Natural killer cell (primary cell): Measurements from ENCODE around the gene PUS1. TPM values are rescaled to one million over a fixed set of nuclear protein-coding genes. Genes with fewer than 3 reads are reported as not detected.
"Not testable (repeated sequence)": the region's sequence is repeated elsewhere in the genome, so short reads cannot be mapped to it uniquely, and the experiment has no call there.

ENCODE experiments used
- ATAC-seq, 3 donors: fragments of 150-1000 bp in 2 of 3; fragments of 200-7000 bp in 1 of 3; cut with Tn5 transposase; 1 replicate in 1 of 3; 2 replicates in 2 of 3; pipeline ENCODE4 v1.10.0; 2021; ENCODE audit warnings: mild to moderate bottlenecking in 2 of 3, moderate library complexity in 2 of 3
- DNase-seq, 2 donors: peaks; one replicate each; pipeline versions ENCODE4 v3.0.0 to v3.0.0-alpha.2; 2013 to 2021; ENCODE audit warnings: mixed read lengths in 1 of 2
- H3K27ac ChIP-seq: one replicate; pipeline ENCODE4 v1.5.1; 2013; ENCODE audit warnings: mild to moderate bottlenecking, low read length
- H3K27me3 ChIP-seq: one replicate; pipeline ENCODE4 v1.6.1; 2013; ENCODE audit warnings: low read length; ENCODE audit not compliant: control insufficient read depth, insufficient read depth
- H3K36me3 ChIP-seq: one replicate; pipeline ENCODE4 v1.6.1; 2013; ENCODE audit warnings: low read length; ENCODE audit not compliant: control insufficient read depth, insufficient read depth
- H3K4me1 ChIP-seq: one replicate; pipeline ENCODE4 v1.6.1; 2013; ENCODE audit warnings: low read length; ENCODE audit not compliant: control insufficient read depth, insufficient read depth
- H3K4me3 ChIP-seq: one replicate; pipeline ENCODE4 v1.5.1; 2013; ENCODE audit warnings: low read length
- H3K9me3 ChIP-seq: one replicate; pipeline ENCODE4 v1.6.1; 2013; ENCODE audit warnings: low read length; ENCODE audit not compliant: control insufficient read depth, insufficient read depth
- H3K27ac Mint-ChIP-seq, 2 donors: one replicate each; pipeline ENCODE4 v1.8.0; 2022; ENCODE audit warnings: mild to moderate bottlenecking in 2 of 2, mixed read lengths in 2 of 2, moderate library complexity in 1 of 2
- H3K27me3 Mint-ChIP-seq, 2 donors: one replicate each; pipeline ENCODE4 v1.8.0; 2022; ENCODE audit warnings: low read depth in 2 of 2, mixed read lengths in 2 of 2
- H3K36me3 Mint-ChIP-seq: one replicate; pipeline ENCODE4 v1.8.0; 2022; ENCODE audit warnings: mixed read lengths
- H3K4me1 Mint-ChIP-seq, 2 donors: one replicate each; pipeline ENCODE4 v1.8.0; 2022; ENCODE audit warnings: mixed read lengths in 2 of 2
- H3K4me3 Mint-ChIP-seq: one replicate; pipeline ENCODE4 v1.8.0; 2022; ENCODE audit warnings: mild to moderate bottlenecking, moderate library complexity, mixed read lengths
- H3K9me3 Mint-ChIP-seq, 2 donors: one replicate each; pipeline ENCODE4 v1.8.0; 2022; ENCODE audit warnings: mixed read lengths in 2 of 2
- WGBS: methylation state at CpG from one replicate; pipeline ENCODE4 v1.1.7; 2013; ENCODE audit warnings: missing lambda C conversion rate; ENCODE audit not compliant: insufficient coverage; 5-methylcytosine and 5-hydroxymethylcytosine counted together
- intact Hi-C: fragments of 100-400 bp; cut with micrococcal nuclease; formaldehyde crosslinking; loops from one replicate; pipeline ENCODE4 v1.14.2; 2022
- total RNA-seq, 4 donors: library from RNA; stranded (reverse); fragments of 120-200 nt in 1 of 4; gene quantifications; one replicate each; pipeline versions ENCODE4 v1.2.3 to v1.2.4, GENCODE V29; 2013 to 2022
- TF ChIP-seq, protein P1 (sequence below): fragments of 200-600 bp; IDR thresholded peaks from one replicate; pipeline ENCODE4 v1.8.0; 2022; ENCODE audit warnings: antibody characterized with exemption

The PUS1 gene
- total RNA-seq, 3 donors from 2014 or later (not counting 1 experiment from before 2014, with no cell fraction given), result 16.9 to 21.9 (median 20.6) TPM

DNA sequence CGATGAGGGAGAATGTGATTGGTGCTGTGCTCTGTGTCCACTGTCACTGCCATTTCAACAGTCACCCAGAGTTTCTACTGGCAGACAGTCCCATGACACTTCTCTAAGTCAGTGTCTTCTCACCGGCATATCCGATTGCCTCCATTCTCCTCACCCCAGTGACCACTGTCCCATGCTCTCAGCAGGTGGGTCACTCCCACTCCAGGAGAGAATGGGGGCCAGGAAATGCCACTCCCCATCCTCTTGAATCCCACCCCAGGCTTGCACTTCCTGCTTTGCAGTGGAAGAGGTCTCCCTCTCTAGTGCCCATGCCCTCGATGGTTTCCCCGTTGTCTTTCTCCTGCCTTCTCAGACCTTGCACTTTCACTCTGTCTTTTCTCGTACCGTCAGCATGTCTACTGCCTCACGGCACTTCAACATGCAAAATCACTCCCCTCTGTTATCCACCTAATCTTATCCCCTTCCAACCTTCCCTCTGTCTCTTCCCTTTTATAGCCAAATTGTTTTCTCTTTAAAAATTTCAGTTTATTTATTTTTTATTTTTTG, 18.5 kb downstream of the PUS1 start:
- no peaks in the 10 kb centered on the region for H3K27me3 ChIP-seq
- peak overlapping the region; percentile 41 for H3K4me3 Mint-ChIP-seq

DNA sequence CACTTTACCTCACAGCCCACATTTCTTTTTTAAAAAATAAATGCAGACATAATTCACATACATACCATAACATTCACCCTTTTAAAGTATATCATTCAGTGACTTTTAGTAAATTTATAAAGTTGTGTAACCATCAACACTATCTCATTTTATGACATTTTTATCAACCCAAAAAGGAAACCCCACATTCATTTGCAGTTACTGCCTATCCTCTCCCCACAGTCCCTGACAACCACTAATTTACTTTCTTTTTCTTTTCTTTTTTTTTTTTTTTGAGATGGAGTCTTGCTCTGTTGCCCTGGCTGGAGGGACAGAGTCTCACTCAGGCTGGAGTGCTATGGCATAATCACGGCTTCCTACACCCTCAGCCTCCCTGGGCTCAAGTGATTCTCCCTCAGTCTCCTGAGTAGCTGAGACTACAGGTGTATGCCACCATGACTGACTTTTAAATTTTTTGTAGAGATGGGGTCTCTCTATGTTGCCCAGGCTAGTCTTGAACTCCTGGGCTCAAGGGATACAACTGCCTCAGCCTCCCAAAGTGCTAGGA, 19.2 kb downstream of the PUS1 start:
- Histone ChIP-seq H3K4me3 (no peak overlapping the region), H3K9me3 (no peaks in the 10 kb centered on the region), H3K27ac (peak overlapping the region; percentile 30), H3K27me3 (no peaks in the 10 kb centered on the region), H3K4me1 (peaks cover 40% of the 10 kb centered on the region), H3K36me3 (peaks cover 1% of the 10 kb centered on the region)
- TF ChIP-seq, protein P1, sequence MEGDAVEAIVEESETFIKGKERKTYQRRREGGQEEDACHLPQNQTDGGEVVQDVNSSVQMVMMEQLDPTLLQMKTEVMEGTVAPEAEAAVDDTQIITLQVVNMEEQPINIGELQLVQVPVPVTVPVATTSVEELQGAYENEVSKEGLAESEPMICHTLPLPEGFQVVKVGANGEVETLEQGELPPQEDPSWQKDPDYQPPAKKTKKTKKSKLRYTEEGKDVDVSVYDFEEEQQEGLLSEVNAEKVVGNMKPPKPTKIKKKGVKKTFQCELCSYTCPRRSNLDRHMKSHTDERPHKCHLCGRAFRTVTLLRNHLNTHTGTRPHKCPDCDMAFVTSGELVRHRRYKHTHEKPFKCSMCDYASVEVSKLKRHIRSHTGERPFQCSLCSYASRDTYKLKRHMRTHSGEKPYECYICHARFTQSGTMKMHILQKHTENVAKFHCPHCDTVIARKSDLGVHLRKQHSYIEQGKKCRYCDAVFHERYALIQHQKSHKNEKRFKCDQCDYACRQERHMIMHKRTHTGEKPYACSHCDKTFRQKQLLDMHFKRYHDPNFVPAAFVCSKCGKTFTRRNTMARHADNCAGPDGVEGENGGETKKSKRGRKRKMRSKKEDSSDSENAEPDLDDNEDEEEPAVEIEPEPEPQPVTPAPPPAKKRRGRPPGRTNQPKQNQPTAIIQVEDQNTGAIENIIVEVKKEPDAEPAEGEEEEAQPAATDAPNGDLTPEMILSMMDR, result no peak
- Mint-ChIP-seq H3K27ac (peak overlapping the region; percentile 59 to 89), H3K4me1 (peaks cover 24 to 32% of the 10 kb centered on the region in 2 donors), H3K9me3 (no peaks in the 10 kb centered on the region), H3K4me3 (peak overlapping the region; percentile 67), H3K36me3 (no peaks in the 10 kb centered on the region), H3K27me3 (no peaks in the 10 kb centered on the region)
- DNase-seq (peak in 1 of 2 donors; percentile 34), ATAC-seq (no peak)
- intact Hi-C loops, result no loop called here
- WGBS, result 50% methylated on average over 1 of the region's 1 CpG

More for the DNA sequence above, 18.5 kb downstream of the PUS1 start:
- Mint-ChIP-seq H3K36me3 (no peaks in the 10 kb centered on the region), H3K9me3 (no peaks in the 10 kb centered on the region), H3K27me3 (no peaks in the 10 kb centered on the region), H3K27ac (peak overlapping the region; percentile 59 to 89), H3K4me1 (peaks cover 17 to 25% of the 10 kb centered on the region in 2 donors)
- Histone ChIP-seq H3K9me3 (no peaks in the 10 kb centered on the region), H3K4me1 (peaks cover 40% of the 10 kb centered on the region), H3K4me3 (no peak overlapping the region), H3K36me3 (peaks cover 7% of the 10 kb centered on the region), H3K27ac (peak overlapping the region; percentile 5)
- WGBS, result 61% methylated on average over 8 of the region's 8 CpGs
- DNase-seq (peak in 1 of 2 donors; percentile 11), ATAC-seq (no peak)
- TF ChIP-seq, protein P1, result no peak
- intact Hi-C loops, result no loop called here

DNA sequence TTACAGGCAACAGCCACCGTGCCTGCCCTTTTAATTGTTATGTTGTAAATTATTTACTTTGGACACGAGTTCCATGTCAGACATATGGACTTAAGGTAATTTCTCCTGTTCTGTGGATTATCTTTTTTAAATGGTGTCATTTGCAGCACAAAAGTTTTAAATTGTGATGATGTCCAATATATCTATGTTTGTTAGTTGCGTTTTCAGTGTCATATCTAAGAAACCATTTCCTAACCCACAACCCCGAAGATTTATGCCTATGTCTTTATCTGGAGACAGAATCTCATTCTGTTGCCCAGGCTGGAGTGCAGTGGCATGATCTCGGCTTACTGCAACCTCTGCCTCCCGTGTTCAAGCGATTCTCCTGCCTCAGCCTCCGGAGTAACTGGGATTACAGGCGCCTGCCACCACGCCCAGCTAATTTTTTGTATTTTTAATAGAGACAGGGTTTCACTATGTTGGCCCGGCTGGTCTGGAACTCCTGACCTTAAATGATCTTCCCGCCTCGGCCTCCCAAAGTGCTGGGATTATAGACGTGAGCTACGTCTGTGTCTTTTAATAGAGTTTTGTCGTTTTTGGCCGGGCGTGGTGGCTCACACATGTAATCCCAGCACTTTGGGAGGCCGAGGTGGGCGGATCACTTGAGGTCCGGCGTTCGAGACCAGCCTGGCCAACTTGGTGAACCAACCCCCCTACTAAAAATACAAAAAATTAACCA, 19.8 kb downstream of the PUS1 start:
- H3K36me3 ChIP-seq, H3K9me3 ChIP-seq, H3K36me3 Mint-ChIP-seq, ATAC-seq, H3K27me3 ChIP-seq, H3K27me3 Mint-ChIP-seq, H3K9me3 Mint-ChIP-seq: not testable (repeated sequence)
- Mint-ChIP-seq H3K27ac (peak overlapping the region; percentile 59 to 89), H3K4me3 (peak overlapping the region; percentile 83), H3K4me1 (peaks cover 26 to 34% of the 10 kb centered on the region in 2 donors)
- peak overlapping the region; percentile 74 for H3K27ac ChIP-seq
- H3K4me3 ChIP-seq, result peak overlapping the region; percentile 60
- peaks cover 40% of the 10 kb centered on the region for H3K4me1 ChIP-seq
- WGBS, result 40% methylated on average over 23 of the region's 23 CpGs
- DNase-seq, result peak in 1 of 2 donors; percentile 41
- intact Hi-C loops, result loop anchor here (1.0 kb wide), 2 partner anchors 20 to 53 kb away; partner anchors contain the start of gene PUS1
